GM18519 (cell line): ENCODE data around the gene SLCO3A1.
"Not testable (repeated sequence)": the region's sequence is repeated elsewhere in the genome, so short reads cannot be mapped to it uniquely, and the experiment has no call there.

ENCODE experiments used
- ATAC-seq: cut with Tn5 transposase; IDR thresholded peaks from one replicate; pipeline ENCODE4 v1.9.1; 2021; ENCODE audit warnings: mild to moderate bottlenecking, moderate library complexity; ENCODE audit not compliant: unreplicated experiment, low FRiP score

Gene SLCO3A1

GRCh38 chr15:92168066-92168683 is 314.7 kb downstream of the SLCO3A1 start:
- ATAC-seq: no peak

GRCh38 chr15:92170897-92171296 is 317.4 kb downstream of the SLCO3A1 start:
- ATAC-seq: no peak

GRCh38 chr15:92178911-92179310 is 325.4 kb downstream of the SLCO3A1 start:
- no peak for ATAC-seq

- ATAC-seq: no peak
Measured at GRCh38 chr15:92184142-92184541, 330.6 kb downstream of the SLCO3A1 start.

- no peak for ATAC-seq
Measured at GRCh38 chr15:92184679-92185230, 331.2 kb downstream of the SLCO3A1 start.

- no peak for ATAC-seq
Measured at GRCh38 chr15:92187975-92188374, 334.5 kb downstream of the SLCO3A1 start.

- ATAC-seq: no peak
Measured at GRCh38 chr15:92189166-92189565, 335.7 kb downstream of the SLCO3A1 start.

GRCh38 chr15:92195241-92195640 is 341.7 kb downstream of the SLCO3A1 start:
- no peak for ATAC-seq

GRCh38 chr15:92196342-92196741 is 342.8 kb downstream of the SLCO3A1 start:
- ATAC-seq: no peak

GRCh38 chr15:92197746-92198145 is 344.2 kb downstream of the SLCO3A1 start:
- ATAC-seq: no peak

GRCh38 chr15:92200891-92201290 is 347.4 kb downstream of the SLCO3A1 start:
- ATAC-seq: no peak

GRCh38 chr15:92205255-92205739 is 351.8 kb downstream of the SLCO3A1 start:
- ATAC-seq: no peak

- ATAC-seq: not testable (repeated sequence)
Measured at GRCh38 chr15:92207601-92208000, 354.1 kb downstream of the SLCO3A1 start.
